Activated T-cell treated with anti-CD3 and anti-CD28 coated beads, Interleukin-2, amount 50 U/mL, for 4 hours (primary cell): ENCODE measurements around the gene NMRAL1. TPM values are rescaled to one million over a fixed set of nuclear protein-coding genes. Genes with fewer than 3 reads are reported as not detected.
A peak's percentile ranks its signal among the peaks of the same experiment; 100 is the strongest.

Experiments used
- ATAC-seq, 2 donors: fragments of 200-7000 bp; cut with Tn5 transposase; one replicate each; pipeline ENCODE4 v1.10.0; 2021
- DNase-seq: peaks from one replicate; pipeline ENCODE4 v3.0.0-alpha.2; 2020
- H3K27me3 Mint-ChIP-seq: one replicate; pipeline ENCODE4 v1.8.0; 2021; ENCODE audit warnings: low read depth, mixed read lengths
- H3K36me3 Mint-ChIP-seq: one replicate; pipeline ENCODE4 v1.8.0; 2022; ENCODE audit warnings: mixed read lengths; ENCODE audit not compliant: insufficient read depth
- H3K4me1 Mint-ChIP-seq: one replicate; pipeline ENCODE4 v1.8.0; 2021; ENCODE audit warnings: low read depth, mixed read lengths
- H3K4me3 Mint-ChIP-seq: one replicate; pipeline ENCODE4 v1.8.0; 2021; ENCODE audit warnings: mild to moderate bottlenecking, moderate library complexity, mixed read lengths
- H3K9me3 Mint-ChIP-seq: one replicate; pipeline ENCODE4 v1.8.0; 2021; ENCODE audit warnings: mixed read lengths
- total RNA-seq, 3 donors: library from RNA; stranded (reverse); gene quantifications; one replicate each; pipeline ENCODE4 v1.2.1, GENCODE V29; 2021

The NMRAL1 gene
- total RNA-seq, 3 donors from 2014 or later, result 29.6 to 45.2 (median 41.5) TPM

DNA sequence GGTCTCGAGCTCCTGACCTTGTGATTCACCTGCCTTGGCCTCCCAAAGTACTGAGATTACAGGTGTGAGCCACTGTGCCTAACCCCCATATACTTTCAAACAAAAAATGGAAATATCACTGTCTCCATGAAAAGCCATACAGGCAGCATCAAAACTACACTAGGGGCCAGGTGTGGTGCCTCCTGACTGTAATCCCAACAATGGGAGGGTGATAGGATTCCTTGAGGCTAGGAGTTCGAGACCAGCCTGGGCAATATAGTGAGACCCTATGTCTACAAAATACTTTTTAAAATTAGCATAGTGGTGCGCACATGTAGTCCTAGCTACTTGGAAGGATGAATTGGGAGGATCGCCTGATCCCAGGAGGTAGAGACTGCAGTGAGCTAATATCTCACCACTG lies 17.5 kb upstream of the NMRAL1 start:
- ATAC-seq (no peak), DNase-seq (no peak)
- peaks cover 6% of the 10 kb centered on the region for H3K36me3 Mint-ChIP-seq
- peaks cover 80% of the 10 kb centered on the region for H3K4me1 Mint-ChIP-seq
- no peaks in the 10 kb centered on the region for H3K27me3 Mint-ChIP-seq
- H3K4me3 Mint-ChIP-seq, result no peak overlapping the region
- no peaks in the 10 kb centered on the region for H3K9me3 Mint-ChIP-seq

DNA sequence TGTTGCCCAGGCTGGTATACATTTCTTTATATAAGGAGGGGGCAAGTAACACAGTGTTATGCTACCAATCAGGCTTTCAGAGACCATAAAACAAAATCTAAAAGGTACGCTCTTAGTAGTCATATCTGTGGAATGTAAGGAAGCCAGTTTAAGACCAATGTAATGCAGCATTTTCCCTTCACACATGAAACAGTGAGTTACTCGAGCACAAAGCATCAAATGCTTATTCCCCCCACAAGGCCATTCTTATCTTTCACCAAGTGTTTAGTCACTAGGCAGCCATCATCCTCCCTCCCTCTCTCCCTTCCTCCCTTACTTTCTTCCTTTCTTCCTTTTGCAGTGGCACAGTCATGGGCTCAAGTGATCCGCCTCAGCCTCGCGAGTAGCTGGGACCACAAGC lies 14.6 kb upstream of the NMRAL1 start:
- no peak for DNase-seq
- peak; percentile 20 to 27 for ATAC-seq
- no peak overlapping the region for H3K4me3 Mint-ChIP-seq
- H3K4me1 Mint-ChIP-seq, result peaks cover 71% of the 10 kb centered on the region
- peaks cover 14% of the 10 kb centered on the region for H3K36me3 Mint-ChIP-seq
- H3K9me3 Mint-ChIP-seq, result no peaks in the 10 kb centered on the region
- H3K27me3 Mint-ChIP-seq, result no peaks in the 10 kb centered on the region

DNA sequence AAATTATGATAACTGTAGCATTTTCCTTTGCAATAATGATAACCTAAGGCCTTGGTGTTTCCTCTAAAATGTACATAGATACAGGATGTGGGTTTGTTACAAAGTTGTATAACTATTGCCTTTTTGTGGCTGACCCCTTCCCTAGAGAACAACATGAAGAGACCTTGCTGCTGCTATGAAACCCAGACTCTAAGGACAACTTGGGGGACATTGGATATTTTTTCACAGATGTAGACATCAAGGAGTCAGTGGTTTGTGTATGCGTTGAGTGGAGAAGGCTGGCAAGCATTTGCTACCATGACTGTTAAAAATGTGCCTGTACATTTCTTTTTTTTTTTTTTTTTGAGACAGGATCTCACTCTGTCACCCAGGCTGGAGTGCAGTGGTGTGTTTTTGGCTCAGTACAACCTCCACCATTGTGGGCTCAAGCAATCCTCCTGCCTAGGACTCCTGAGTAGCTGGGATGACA lies 14.1 kb upstream of the NMRAL1 start:
- Mint-ChIP-seq H3K9me3 (no peaks in the 10 kb centered on the region), H3K27me3 (no peaks in the 10 kb centered on the region), H3K4me3 (peak overlapping the region; percentile 47), H3K36me3 (peaks cover 16% of the 10 kb centered on the region), H3K4me1 (peaks cover 67% of the 10 kb centered on the region)
- no peak for DNase-seq
- ATAC-seq, result peak; percentile 14 to 31

DNA sequence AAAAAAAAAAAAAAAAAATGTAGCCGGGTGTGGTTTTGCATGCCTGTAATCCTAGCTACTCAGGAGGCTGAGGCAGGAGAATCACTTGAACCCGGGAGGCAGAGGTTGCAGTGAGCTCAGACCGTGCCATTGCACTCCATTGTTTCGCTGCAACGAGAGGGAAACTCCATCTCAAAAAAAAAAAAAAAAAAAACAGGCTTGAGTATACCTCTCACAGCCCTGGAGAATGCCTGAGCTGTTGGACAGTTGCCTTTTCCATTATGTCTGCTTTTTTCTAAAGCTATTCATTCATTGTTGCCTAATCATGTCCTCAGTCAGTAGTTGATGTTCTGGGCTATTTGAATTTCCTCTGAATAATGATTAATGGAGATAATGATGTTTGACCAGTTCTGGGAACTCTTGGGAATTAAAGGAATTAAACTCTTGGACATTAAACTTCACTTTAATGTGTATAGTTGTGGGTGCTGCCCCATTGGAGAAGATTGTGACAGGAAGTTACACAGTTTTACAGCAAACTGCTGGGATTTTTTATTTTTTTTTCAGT lies 13.6 kb upstream of the NMRAL1 start:
- DNase-seq, result no peak
- ATAC-seq, result no peak
- no peaks in the 10 kb centered on the region for H3K9me3 Mint-ChIP-seq
- H3K36me3 Mint-ChIP-seq, result peaks cover 16% of the 10 kb centered on the region
- peak overlapping the region; percentile 47 for H3K4me3 Mint-ChIP-seq
- peaks cover 62% of the 10 kb centered on the region for H3K4me1 Mint-ChIP-seq
- no peaks in the 10 kb centered on the region for H3K27me3 Mint-ChIP-seq

DNA sequence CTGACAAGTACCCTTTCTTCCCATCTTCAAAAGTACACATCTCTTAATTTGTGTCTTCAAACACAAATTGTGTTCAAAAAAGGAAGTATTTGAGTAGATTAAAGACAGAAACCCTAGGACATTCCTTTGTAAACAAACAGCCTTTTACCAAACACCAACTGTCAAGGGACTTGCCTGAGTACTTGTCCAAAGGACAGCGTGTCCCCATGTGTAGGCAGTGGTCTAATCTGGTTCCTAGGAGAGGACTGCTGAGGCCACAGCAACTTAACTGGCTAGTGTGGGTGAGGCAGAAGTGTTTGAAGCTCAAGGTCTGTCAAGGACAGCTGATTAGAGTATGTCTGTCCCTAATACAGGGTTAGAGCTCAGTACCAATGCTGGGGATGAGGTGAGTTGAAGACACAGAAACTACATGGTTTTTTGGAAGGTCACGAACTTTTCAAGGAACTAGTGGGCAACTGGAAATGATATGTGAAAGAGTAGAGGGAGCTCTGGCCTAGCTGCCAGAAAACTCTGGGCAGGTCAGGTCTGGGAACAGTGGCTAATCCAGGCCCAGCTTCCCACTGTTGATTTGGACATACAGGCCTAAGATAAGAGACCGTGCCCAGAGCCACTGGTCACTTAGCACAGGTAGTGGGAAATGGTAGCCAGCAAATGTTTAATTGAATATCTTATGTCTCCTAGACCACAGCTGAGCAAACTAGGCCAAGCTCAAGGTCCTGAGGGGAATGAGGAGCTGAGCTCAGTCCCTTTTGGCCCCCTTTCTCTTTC lies 11.9 kb upstream of the NMRAL1 start:
- peaks cover 70% of the 10 kb centered on the region for H3K4me1 Mint-ChIP-seq
- peaks cover 20% of the 10 kb centered on the region for H3K36me3 Mint-ChIP-seq
- H3K9me3 Mint-ChIP-seq, result no peaks in the 10 kb centered on the region
- no peaks in the 10 kb centered on the region for H3K27me3 Mint-ChIP-seq
- ATAC-seq, result no peak
- no peak for DNase-seq
- no peak overlapping the region for H3K4me3 Mint-ChIP-seq

DNA sequence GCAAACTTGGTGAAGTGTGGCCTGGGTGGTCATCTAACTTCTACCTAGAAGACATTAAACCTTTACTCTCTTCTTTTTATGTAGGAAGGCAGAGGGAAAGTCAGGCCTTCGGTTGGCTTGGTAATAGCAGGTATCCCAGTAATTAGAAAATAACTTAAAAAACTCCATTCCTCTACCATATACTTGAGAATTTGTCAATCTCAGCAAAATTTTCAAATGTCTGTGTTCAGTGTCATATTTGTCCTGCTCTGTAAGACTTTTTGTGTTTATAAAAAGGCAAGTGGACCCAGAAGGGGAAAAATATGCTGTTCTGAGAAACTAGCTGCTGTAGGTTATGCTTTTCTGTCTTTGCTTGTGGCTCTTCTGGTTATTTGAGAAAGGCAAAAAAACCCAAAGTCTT lies 7.5 kb upstream of the NMRAL1 start:
- Mint-ChIP-seq H3K4me3 (no peak overlapping the region), H3K4me1 (peaks cover 51% of the 10 kb centered on the region), H3K9me3 (no peaks in the 10 kb centered on the region), H3K36me3 (peaks cover 16% of the 10 kb centered on the region), H3K27me3 (no peaks in the 10 kb centered on the region)
- DNase-seq, result no peak
- no peak for ATAC-seq

DNA sequence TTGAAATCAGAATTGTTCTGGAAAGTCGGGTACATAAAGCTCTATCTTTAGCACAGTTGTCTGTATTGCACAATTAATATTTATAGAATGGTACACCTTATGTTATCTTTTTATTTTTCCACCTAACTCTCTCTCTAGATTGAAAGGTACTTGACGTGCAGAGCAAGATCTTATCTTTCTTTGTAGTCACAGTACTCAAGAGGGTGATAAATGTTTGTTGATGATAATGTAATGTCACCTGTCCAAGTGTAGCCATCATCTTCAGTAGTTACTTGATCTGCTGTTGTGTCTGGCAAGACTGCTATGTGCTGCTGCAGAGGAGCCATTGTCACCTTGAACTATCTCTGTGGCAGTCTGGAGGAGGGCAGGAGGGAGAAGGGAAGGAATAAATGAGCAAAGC lies 7.1 kb upstream of the NMRAL1 start:
- Mint-ChIP-seq H3K4me1 (peaks cover 47% of the 10 kb centered on the region), H3K27me3 (no peaks in the 10 kb centered on the region), H3K4me3 (no peak overlapping the region), H3K9me3 (no peaks in the 10 kb centered on the region), H3K36me3 (peaks cover 16% of the 10 kb centered on the region)
- ATAC-seq (no peak), DNase-seq (no peak)

DNA sequence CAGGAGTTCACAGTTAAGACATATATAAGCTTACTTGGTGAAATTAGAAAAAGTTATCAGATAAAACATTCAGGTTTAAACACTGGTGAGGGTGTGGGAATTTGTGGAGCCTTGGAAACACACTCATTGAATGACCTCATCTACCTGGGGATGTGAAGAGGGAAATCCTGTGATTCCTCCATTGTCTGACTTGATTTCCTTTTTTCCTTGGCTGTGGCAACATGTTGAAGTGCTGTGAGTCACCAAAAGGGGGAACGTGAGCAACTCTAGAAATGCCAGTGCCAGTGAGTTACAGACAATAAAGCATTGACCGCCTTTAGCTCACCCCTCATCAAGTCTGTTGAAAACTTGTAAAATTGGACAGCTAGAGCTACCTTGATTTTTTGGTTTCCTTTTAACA lies 3.5 kb upstream of the NMRAL1 start:
- Mint-ChIP-seq H3K36me3 (peaks cover 8% of the 10 kb centered on the region), H3K4me3 (peak overlapping the region; percentile 90), H3K4me1 (peaks cover 47% of the 10 kb centered on the region), H3K9me3 (no peaks in the 10 kb centered on the region), H3K27me3 (no peaks in the 10 kb centered on the region)
- ATAC-seq (no peak), DNase-seq (no peak)

DNA sequence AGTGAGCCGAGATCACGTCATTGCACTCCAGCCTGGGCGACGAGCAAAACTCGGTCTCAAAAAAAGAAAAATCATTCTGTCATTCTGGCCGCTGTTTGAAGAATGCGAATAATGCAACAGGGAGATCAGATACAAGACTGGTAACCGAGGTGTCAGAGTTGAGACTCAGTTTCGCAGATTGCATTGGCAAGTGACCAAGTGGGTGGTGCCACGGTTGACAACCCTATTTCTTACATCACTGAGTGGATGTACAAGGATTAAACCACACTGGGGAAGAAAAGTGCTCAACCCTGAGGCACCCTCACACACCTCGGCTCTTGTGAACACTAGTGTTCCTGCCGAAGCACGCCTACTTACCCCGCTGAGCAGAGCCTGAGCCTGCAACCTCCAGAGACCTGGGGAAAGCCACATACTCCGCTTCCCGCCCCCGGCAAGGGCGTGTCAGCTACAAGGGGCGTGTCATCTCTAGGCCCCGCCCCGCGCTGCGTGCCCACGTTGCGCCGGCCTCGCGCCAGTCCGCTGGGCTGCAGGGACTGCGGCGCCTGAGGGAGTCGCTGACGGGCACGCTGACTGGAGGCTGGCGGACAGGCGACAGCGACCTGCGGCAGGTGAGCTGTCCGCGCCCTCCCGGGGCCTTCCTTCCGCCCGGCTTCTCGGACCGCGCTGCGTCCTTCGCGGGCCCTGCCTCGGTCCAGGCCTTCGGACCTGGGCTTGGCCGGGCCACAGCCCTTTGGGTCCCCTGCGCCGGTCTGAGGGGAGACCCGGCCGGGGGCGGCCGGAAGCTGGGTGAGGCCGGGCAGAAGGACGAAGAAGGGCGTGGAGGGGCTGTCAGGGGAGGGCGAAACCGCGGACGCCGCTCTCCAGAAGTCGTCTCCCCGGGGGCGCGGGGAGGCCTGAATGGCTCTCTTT lies 1.7 kb upstream of the NMRAL1 start, which contains the start of gene HMOX2:
HMOX2 (plus strand) TSS at position 519 of the 909 bp plus-strand sequence. CDS start 29,127 bp downstream, outside the sequence.
- peaks cover 3% of the 10 kb centered on the region for H3K36me3 Mint-ChIP-seq
- H3K27me3 Mint-ChIP-seq, result no peaks in the 10 kb centered on the region
- H3K9me3 Mint-ChIP-seq, result no peaks in the 10 kb centered on the region
- ATAC-seq, result peak; percentile 86 to 89
- H3K4me1 Mint-ChIP-seq, result peaks cover 35% of the 10 kb centered on the region
- peak within 1 kb of the TSS; percentile 90 for H3K4me3 Mint-ChIP-seq
- DNase-seq, result peak; percentile 94

DNA sequence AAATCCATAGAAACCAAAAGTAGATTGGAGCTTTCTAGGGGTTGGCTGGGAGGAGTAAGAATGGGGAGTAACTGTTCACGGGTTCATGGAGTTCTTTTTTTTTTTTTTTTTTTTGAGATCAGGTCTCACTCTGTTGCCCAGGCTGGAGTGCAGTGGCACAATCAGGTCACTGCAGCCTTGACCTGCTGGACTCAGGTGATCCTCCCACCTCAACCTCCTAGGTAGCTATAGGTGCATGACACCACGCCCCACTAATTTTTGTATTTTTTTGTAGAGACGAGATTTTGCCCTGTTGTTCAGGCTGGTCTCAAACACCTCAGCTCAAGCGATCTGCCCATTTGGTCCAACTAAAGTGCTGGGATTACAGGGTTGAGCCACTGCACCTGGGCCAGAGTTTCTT lies 1.5 kb downstream of the NMRAL1 start:
- Mint-ChIP-seq H3K9me3 (no peaks in the 10 kb centered on the region), H3K27me3 (no peaks in the 10 kb centered on the region), H3K4me3 (peak overlapping the region; percentile 21), H3K4me1 (peaks cover 24% of the 10 kb centered on the region), H3K36me3 (peaks cover 5% of the 10 kb centered on the region)
- ATAC-seq, result no peak
- no peak for DNase-seq

DNA sequence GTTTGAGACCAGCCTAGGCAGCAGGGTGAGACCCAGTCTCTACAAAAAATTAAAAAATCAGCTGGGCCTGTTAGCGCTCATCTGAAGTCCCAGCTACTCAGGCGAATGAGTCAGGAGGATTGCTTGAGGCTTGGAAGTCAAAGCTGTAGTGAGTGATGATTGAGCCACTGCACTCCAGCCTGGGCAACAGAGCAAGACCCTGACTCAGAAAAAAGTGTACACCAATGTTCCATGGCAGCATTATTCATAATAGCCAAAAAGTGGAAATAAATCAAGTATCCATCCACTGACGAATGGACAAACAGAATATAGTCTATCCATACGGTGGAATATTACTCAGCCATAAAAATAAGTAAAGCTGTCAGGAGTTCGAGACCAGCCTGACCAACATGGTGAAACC lies 2.6 kb downstream of the NMRAL1 start:
- Mint-ChIP-seq H3K4me3 (no peak overlapping the region), H3K27me3 (no peaks in the 10 kb centered on the region), H3K4me1 (peaks cover 20% of the 10 kb centered on the region), H3K36me3 (peaks cover 6% of the 10 kb centered on the region), H3K9me3 (no peaks in the 10 kb centered on the region)
- ATAC-seq (no peak), DNase-seq (no peak)

DNA sequence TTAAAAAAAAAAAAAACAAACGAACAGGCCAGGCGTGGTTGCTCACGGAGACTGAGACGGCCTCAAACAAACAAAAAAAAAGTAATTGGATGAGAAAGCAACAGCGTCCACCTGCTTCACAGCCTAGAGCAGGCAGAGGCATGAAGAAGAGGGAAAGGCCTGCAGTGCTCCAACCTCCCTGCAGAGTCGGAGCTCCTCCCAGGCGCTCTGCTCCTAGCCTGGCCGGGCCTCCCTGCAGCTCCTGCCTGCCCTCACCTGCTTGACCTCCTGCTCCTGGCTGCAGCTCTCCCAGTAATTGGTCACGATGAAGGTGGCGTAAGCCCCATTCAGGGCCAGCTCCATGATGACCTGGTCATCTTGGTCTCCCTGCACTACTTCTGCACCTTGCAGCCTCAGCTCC lies 5.5 kb downstream of the NMRAL1 start:
- Mint-ChIP-seq H3K4me3 (no peak overlapping the region), H3K4me1 (peaks cover 32% of the 10 kb centered on the region), H3K36me3 (peaks cover 15% of the 10 kb centered on the region), H3K27me3 (no peaks in the 10 kb centered on the region), H3K9me3 (no peaks in the 10 kb centered on the region)
- ATAC-seq (no peak), DNase-seq (no peak)

DNA sequence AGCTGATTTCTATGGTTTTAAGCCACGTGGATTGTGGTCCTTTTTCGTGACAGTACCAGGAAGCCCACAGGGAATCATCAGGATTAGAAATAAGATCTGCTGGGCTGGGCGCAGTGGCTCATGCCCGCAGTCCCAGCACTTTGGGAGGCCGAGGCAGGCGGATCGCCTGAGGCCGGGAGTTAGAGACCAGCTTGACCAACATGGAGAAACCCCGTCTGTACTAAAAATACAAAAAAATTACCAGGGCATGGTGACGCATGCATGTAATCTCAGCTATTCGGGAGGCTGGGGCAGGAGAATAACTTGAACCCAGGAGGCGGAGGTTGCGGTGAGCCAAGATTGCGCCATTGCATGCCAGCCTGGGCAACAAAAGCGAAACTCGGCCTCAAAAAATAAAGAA lies 6.5 kb downstream of the NMRAL1 start:
- ATAC-seq, result no peak
- Mint-ChIP-seq H3K4me1 (peaks cover 27% of the 10 kb centered on the region), H3K4me3 (no peak overlapping the region), H3K36me3 (peaks cover 15% of the 10 kb centered on the region), H3K27me3 (no peaks in the 10 kb centered on the region), H3K9me3 (no peaks in the 10 kb centered on the region)
- DNase-seq, result no peak

DNA sequence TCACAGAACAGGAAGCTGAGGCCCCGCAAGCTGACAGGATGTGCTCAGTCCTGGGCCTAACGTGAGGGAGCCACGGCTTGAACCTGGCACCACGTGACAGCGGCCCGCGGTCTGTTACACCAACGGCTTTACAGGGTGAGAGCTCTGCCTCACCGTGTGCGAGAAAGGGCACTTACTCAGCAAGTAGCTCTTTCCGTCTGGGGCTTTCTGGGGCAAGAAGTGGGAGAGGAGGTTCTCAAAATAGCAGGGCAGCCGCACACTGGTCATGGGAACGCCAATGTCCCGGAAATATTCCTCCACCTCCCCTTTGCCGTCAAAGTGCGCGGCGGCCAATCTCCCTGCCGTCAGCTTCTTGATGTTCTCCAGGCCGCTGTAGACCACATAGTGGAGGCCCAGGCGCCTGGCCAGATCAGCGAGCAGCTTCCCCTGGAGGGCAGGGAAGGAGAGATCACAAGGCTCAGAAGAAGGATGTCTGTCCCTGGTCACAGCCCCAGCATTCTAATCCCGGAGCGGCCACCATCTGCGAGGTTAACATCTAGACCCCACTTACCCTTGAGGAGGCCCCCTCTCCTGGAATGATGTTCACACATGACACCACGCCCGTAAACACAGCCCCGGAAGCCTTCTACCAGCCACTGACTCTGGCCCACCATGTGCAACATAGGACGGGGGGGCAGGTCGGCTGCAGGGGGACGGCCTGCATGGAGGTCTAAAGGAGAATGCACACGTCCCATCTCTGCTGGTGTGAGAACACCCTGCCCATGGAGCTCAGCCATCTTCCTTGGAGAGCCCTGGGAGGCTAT lies 8.2 kb downstream of the NMRAL1 start:
- ATAC-seq (peak; percentile 76 to 97), DNase-seq (peak; percentile 52)
- peaks cover 16% of the 10 kb centered on the region for H3K36me3 Mint-ChIP-seq
- H3K9me3 Mint-ChIP-seq, result no peaks in the 10 kb centered on the region
- no peaks in the 10 kb centered on the region for H3K27me3 Mint-ChIP-seq
- peaks cover 23% of the 10 kb centered on the region for H3K4me1 Mint-ChIP-seq
- H3K4me3 Mint-ChIP-seq, result peak overlapping the region; percentile 55
